GM12878 (cell line): ENCODE measurements around the gene SPATA9. TPM values are rescaled to one million over a fixed set of nuclear protein-coding genes. Genes with fewer than 3 reads are reported as not detected.

Source experiments
- ATAC-seq: fragments of 200-7000 bp; cut with Tn5 transposase; 3 replicates; pipeline ENCODE4 v1.9.1; 2020; ENCODE audit warnings: mild to moderate bottlenecking, moderate library complexity
- BruUV-seq: library from RNA; stranded (reverse); fragments of 400-500 nt; replicated peaks from 2 replicates; lab custom pipeline; 2021; lab: Mats Ljungman, UMichigan
- CTCF ChIA-PET: fragments of 300-600 bp; sonication (Branson Sonifier 250); formaldehyde crosslinking; extraction: SDS; loops from one replicate; lab custom pipeline; 2021; ENCODE audit warnings: inconsistent platforms; lab: Yijun Ruan, JAX
- POLR2A ChIA-PET: fragments of 350-600 bp; formaldehyde crosslinking; extraction: SDS; loops from one replicate; lab custom pipeline; 2021; ENCODE audit warnings: inconsistent platforms; lab: Charles Lee
- RAD21 ChIA-PET: fragments of 300-600 bp; sonication (Branson Sonifier 250); formaldehyde crosslinking; loops from one replicate; lab custom pipeline; 2023; ENCODE audit warnings: antibody characterized with exemption; ENCODE audit not compliant: unreplicated experiment; lab: Charles Lee
- SMC1A ChIA-PET: fragments of 300-600 bp; sonication (Branson Sonifier 250); formaldehyde crosslinking; loops from one replicate; lab custom pipeline; 2023; ENCODE audit not compliant: unreplicated experiment, uncharacterized antibody; lab: Charles Lee
- DNase-seq: peaks from one replicate; pipeline ENCODE4 v3.0.0-alpha.2; 2011; ENCODE audit warnings: low read depth, low spot score
- FAIRE-seq: peaks from 3 replicates; lab custom pipeline; 2011; peaks lifted over from hg19 to GRCh38; lab: Jason Lieb, UNC
- H2AFZ ChIP-seq: 2 replicates; pipeline ENCODE4 v1.6.0; 2011; ENCODE audit warnings: low read depth, low read length, control low read depth; ENCODE audit not compliant: control insufficient read depth
- H3K27ac ChIP-seq: 2 replicates; pipeline ENCODE4 v1.5.1; 2011; ENCODE audit warnings: control low read depth; ENCODE audit not compliant: control insufficient read depth, insufficient read depth
- H3K27me3 ChIP-seq, 2 experiments: replicated peaks in 1 of 2; 2 replicates each; pipeline versions ENCODE4 v1.6.0 to v1.6.1; 2011; ENCODE audit warnings: low read length in 1 of 2; ENCODE audit not compliant: control insufficient read depth in 2 of 2, insufficient read depth in 2 of 2
- H3K36me3 ChIP-seq, 2 experiments: 2 replicates each; pipeline ENCODE4 v1.5.1; 2011; ENCODE audit warnings: low read length in 1 of 2; ENCODE audit not compliant: control insufficient read depth in 2 of 2, insufficient read depth in 2 of 2
- H3K4me1 ChIP-seq: 2 replicates; pipeline ENCODE4 v1.6.1; 2011; ENCODE audit warnings: mild to moderate bottlenecking, low read length, moderate library complexity, mixed read lengths; ENCODE audit not compliant: control insufficient read depth, insufficient read depth
- H3K4me2 ChIP-seq: 2 replicates; pipeline ENCODE4 v1.6.0; 2011; ENCODE audit warnings: control low read depth; ENCODE audit not compliant: control insufficient read depth, insufficient read depth
- H3K4me3 ChIP-seq: fragments of 200-600 bp; sonication (generic); 2 replicates; pipeline ENCODE4 v1.5.1; 2016
- H3K79me2 ChIP-seq: 2 replicates; pipeline ENCODE4 v1.6.0; 2011; ENCODE audit warnings: low read length; ENCODE audit not compliant: control insufficient read depth, insufficient read depth
- H3K9ac ChIP-seq: 2 replicates; pipeline ENCODE4 v1.8.0; 2011; ENCODE audit warnings: low read length, control low read depth, mixed read lengths; ENCODE audit not compliant: control insufficient read depth, insufficient read depth
- H3K9me3 ChIP-seq: replicated peaks from 3 replicates; pipeline ENCODE4 v1.5.1; 2011; ENCODE audit warnings: mild to moderate bottlenecking, low read length; ENCODE audit not compliant: control insufficient read depth, insufficient read depth
- H4K20me1 ChIP-seq: 2 replicates; pipeline ENCODE4 v1.6.0; 2011; ENCODE audit not compliant: control insufficient read depth, insufficient read depth
- FOS ChIP-seq: IDR thresholded peaks from 3 replicates; pipeline ENCODE4 v1.6.1; 2011; ENCODE audit warnings: borderline replicate concordance; ENCODE audit not compliant: insufficient read length; ENCODE audit errors: extremely low read depth
- HDAC6 ChIP-seq: fragments of 200-600 bp; sonication (generic); IDR thresholded peaks from one replicate; pipeline ENCODE4 v1.8.0; 2017; ENCODE audit warnings: antibody characterized with exemption; ENCODE audit not compliant: unreplicated experiment
- KLF5 ChIP-seq: fragments of 450-650 bp; IDR thresholded peaks from 2 replicates; pipeline ENCODE4 v1.6.1; 2014; ENCODE audit warnings: mild to moderate bottlenecking; ENCODE audit not compliant: partially characterized antibody
- NRF1 ChIP-seq: conservative IDR thresholded peaks from 2 replicates; pipeline ENCODE4 v1.6.1; 2011; ENCODE audit warnings: mild to moderate bottlenecking, low read depth, low read length, improper control_type of control experiment
- RAD51 ChIP-seq: fragments of 450-650 bp; IDR thresholded peaks from 2 replicates; pipeline ENCODE4 v1.6.1; 2016; ENCODE audit warnings: moderate library complexity, mild to moderate bottlenecking, inconsistent platforms
- SIX5 ChIP-seq: IDR thresholded peaks from 2 replicates; pipeline ENCODE4 v1.6.1; 2011; ENCODE audit warnings: mild to moderate bottlenecking, low read depth, low read length, moderate library complexity; ENCODE audit not compliant: severe bottlenecking
- SMARCA5 ChIP-seq: fragments of 450-650 bp; IDR thresholded peaks from 2 replicates; pipeline ENCODE4 v1.6.1; 2017; ENCODE audit warnings: mild to moderate bottlenecking
- SP1 ChIP-seq: IDR thresholded peaks from one replicate; pipeline ENCODE4 v1.6.1; 2011; ENCODE audit warnings: low read depth, low read length
- TCF7 ChIP-seq: IDR thresholded peaks from 2 replicates; pipeline ENCODE4 v1.6.1; 2014; ENCODE audit warnings: antibody characterized with exemption, borderline replicate concordance
- ZNF207 ChIP-seq: fragments of 450-650 bp; IDR thresholded peaks from 2 replicates; pipeline ENCODE4 v1.6.1; 2014; ENCODE audit warnings: antibody characterized with exemption, mild to moderate bottlenecking, borderline replicate concordance
- WGBS: methylation state at CpG from one replicate; pipeline ENCODE4 v1.1.6; 2016; ENCODE audit warnings: low lambda C conversion rate; ENCODE audit not compliant: insufficient replicate concordance, insufficient coverage; ENCODE audit errors: missing lambda C conversion rate; 5-methylcytosine and 5-hydroxymethylcytosine counted together
- in situ Hi-C: fragments of 300-500 bp; cut with MboI; formaldehyde crosslinking; loops from 9 replicates; pipeline ENCODE4 v1.14.3; 2018; ENCODE audit warnings: mixed read lengths
- intact Hi-C: fragments of 100-400 bp; cut with micrococcal nuclease; formaldehyde crosslinking; loops from one replicate; pipeline ENCODE4 v1.14.2; 2022; ENCODE audit not compliant: unreplicated experiment
- polyA plus RNA-seq, 11 experiments: library from polyadenylated mRNA; depleted of rRNA in 4 of 11; unstranded in 6 of 11; stranded (reverse) in 5 of 11; fragments of >200 nt; fragmentation: Nextera tagmentation in 4 of 11; fragmentation: Illumina TruSeq in 1 of 11; extraction: Ambion mirVana in 4 of 11; extraction: Trizol in 1 of 11; gene quantifications; 1 replicate in 1 of 11; 2 replicates in 10 of 11; pipeline versions ENCODE4 v1.2.1 to v1.2.3, GENCODE V29; 2011 to 2016; ENCODE audit warnings: inconsistent platforms in 2 of 11, missing spikeins in 2 of 11, low read depth in 1 of 11
- total RNA-seq, 4 experiments: library from RNA; depleted of rRNA in 3 of 4; stranded (reverse); fragments of >200 nt in 3 of 4; fragmentation: Illumina TruSeq in 1 of 4; extraction: Trizol in 1 of 4; gene quantifications; 2 replicates each; pipeline versions ENCODE4 v1.2.1 to v1.2.3, GENCODE V29; 2013 to 2021
- TF ChIP-seq, protein P1 (sequence below): fragments of 450-650 bp; IDR thresholded peaks from 2 replicates; pipeline ENCODE4 v1.6.1; 2017; ENCODE audit warnings: low read depth, mild to moderate bottlenecking, moderate library complexity
- TF ChIP-seq, protein P2 (sequence below): fragments of 150-350 bp; IDR thresholded peaks from 2 replicates; pipeline ENCODE4 v1.6.1; 2016; ENCODE audit warnings: low read depth, low read length
- TF ChIP-seq, protein P3 (sequence below): IDR thresholded peaks from 2 replicates; pipeline ENCODE4 v1.6.1; 2011; ENCODE audit warnings: borderline replicate concordance, low read depth, mild to moderate bottlenecking, moderate library complexity, low read length; ENCODE audit not compliant: insufficient read depth, poor library complexity, severe bottlenecking

SPATA9 gene
- total and polyA plus RNA-seq, 10 of the 15 experiments (the other 5 are each of a cell fraction or from before 2014, with no cell fraction given), result 0.11 to 0.49 (median 0.16) TPM; not detected in 1

DNA sequence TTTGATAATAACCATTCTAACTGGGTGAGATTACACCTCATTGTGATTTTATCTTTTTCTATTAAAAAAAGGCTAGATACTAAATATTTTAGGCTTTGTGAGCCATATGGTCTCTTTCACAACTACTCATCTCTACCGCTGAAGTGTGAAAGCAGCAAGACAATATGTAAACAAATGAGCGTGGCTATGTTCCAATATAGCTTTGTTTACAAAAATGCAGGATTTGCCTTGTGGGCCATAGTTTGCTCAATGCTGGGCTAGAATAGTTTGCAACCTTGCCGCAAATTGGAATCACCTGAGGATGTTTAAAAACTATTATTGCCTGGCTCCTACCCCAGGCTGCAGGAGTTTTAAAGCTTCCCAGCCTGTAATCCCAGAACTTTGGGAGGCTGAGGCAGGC lies 73.1 kb downstream of the SPATA9 start:
- intact Hi-C loops (loop anchor here (10.0 kb wide), 1 partner anchor 535 kb away; no protein-coding TSS in a partner anchor), in situ Hi-C loops (no loop called here)
- TF ChIP-seq, protein P1, sequence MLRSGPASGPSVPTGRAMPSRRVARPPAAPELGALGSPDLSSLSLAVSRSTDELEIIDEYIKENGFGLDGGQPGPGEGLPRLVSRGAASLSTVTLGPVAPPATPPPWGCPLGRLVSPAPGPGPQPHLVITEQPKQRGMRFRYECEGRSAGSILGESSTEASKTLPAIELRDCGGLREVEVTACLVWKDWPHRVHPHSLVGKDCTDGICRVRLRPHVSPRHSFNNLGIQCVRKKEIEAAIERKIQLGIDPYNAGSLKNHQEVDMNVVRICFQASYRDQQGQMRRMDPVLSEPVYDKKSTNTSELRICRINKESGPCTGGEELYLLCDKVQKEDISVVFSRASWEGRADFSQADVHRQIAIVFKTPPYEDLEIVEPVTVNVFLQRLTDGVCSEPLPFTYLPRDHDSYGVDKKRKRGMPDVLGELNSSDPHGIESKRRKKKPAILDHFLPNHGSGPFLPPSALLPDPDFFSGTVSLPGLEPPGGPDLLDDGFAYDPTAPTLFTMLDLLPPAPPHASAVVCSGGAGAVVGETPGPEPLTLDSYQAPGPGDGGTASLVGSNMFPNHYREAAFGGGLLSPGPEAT, result no peak
- no peak for TF ChIP-seq RAD51
- TF ChIP-seq HDAC6, result no peak
- TF ChIP-seq TCF7, result no peak
- TF ChIP-seq SMARCA5, result no peak
- no peak for TF ChIP-seq SIX5
- no peak for TF ChIP-seq SP1
- TF ChIP-seq, protein P2, sequence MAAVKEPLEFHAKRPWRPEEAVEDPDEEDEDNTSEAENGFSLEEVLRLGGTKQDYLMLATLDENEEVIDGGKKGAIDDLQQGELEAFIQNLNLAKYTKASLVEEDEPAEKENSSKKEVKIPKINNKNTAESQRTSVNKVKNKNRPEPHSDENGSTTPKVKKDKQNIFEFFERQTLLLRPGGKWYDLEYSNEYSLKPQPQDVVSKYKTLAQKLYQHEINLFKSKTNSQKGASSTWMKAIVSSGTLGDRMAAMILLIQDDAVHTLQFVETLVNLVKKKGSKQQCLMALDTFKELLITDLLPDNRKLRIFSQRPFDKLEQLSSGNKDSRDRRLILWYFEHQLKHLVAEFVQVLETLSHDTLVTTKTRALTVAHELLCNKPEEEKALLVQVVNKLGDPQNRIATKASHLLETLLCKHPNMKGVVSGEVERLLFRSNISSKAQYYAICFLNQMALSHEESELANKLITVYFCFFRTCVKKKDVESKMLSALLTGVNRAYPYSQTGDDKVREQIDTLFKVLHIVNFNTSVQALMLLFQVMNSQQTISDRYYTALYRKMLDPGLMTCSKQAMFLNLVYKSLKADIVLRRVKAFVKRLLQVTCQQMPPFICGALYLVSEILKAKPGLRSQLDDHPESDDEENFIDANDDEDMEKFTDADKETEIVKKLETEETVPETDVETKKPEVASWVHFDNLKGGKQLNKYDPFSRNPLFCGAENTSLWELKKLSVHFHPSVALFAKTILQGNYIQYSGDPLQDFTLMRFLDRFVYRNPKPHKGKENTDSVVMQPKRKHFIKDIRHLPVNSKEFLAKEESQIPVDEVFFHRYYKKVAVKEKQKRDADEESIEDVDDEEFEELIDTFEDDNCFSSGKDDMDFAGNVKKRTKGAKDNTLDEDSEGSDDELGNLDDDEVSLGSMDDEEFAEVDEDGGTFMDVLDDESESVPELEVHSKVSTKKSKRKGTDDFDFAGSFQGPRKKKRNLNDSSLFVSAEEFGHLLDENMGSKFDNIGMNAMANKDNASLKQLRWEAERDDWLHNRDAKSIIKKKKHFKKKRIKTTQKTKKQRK, result no peak
- TF ChIP-seq, protein P3, sequence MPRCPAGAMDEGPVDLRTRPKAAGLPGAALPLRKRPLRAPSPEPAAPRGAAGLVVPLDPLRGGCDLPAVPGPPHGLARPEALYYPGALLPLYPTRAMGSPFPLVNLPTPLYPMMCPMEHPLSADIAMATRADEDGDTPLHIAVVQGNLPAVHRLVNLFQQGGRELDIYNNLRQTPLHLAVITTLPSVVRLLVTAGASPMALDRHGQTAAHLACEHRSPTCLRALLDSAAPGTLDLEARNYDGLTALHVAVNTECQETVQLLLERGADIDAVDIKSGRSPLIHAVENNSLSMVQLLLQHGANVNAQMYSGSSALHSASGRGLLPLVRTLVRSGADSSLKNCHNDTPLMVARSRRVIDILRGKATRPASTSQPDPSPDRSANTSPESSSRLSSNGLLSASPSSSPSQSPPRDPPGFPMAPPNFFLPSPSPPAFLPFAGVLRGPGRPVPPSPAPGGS, result no peak
- TF ChIP-seq ZNF207, result no peak
- no peak for TF ChIP-seq KLF5
- no peak for TF ChIP-seq FOS
- no peak for TF ChIP-seq NRF1
- no peaks in the 10 kb centered on the region for H4K20me1 ChIP-seq
- no peak for ATAC-seq
- ChIA-PET SMC1A (interaction anchor here (1.7 kb wide), 1 partner anchor 22 kb away, joined by 3 read pairs; no protein-coding TSS in a partner anchor), POLR2A (no interaction called here), CTCF (interaction anchor here (1.0 kb wide), 1 partner anchor 35 kb away, joined by 3 read pairs; no protein-coding TSS in a partner anchor), RAD21 (interaction anchor here (1.0 kb wide), 1 partner anchor 570 kb away, joined by 3 read pairs; no protein-coding TSS in a partner anchor)
- H3K79me2 ChIP-seq, result no peaks in the 10 kb centered on the region
- H3K27me3 ChIP-seq, result no peaks in the 10 kb centered on the region
- BruUV-seq, result no TSS peak
- H3K4me2 ChIP-seq, result no peak overlapping the region
- DNase-seq, result no peak
- H2AFZ ChIP-seq, result no peak overlapping the region
- peaks cover 6% of the 10 kb centered on the region; the same call in 2 of the 3 replicates for H3K9me3 ChIP-seq
- no peak overlapping the region for H3K4me3 ChIP-seq
- H3K36me3 ChIP-seq, result no peaks in the 10 kb centered on the region
- FAIRE-seq, result no peak
- 33% methylated on average over 3 of the region's 3 CpGs for WGBS
- H3K9ac ChIP-seq, result no peak overlapping the region
- H3K27ac ChIP-seq, result no peak overlapping the region
- peaks cover 4% of the 10 kb centered on the region; the same call in 1 of the 2 replicates for H3K4me1 ChIP-seq
